Left lung (tissue), 10 donors: Measurements from ENCODE around the gene EDIL3. TPM values are rescaled to one million over a fixed set of nuclear protein-coding genes. Genes with fewer than 3 reads are reported as not detected.

Experiments
- ATAC-seq: fragments of 200-7000 bp; cut with Tn5 transposase; one replicate; pipeline ENCODE4 v1.9.1; 2020; ENCODE audit warnings: moderate library complexity
- DNase-seq, 4 donors: peaks; one replicate each; pipeline ENCODE4 v3.0.0-alpha.2; 2013 to 2020
- H3K27ac ChIP-seq, 2 donors: fragments of 200-600 bp; sonication (generic) in 1 of 2; one replicate each; pipeline versions ENCODE4 v1.5.0 to v1.8.0; 2020 to 2021
- H3K27me3 ChIP-seq, 2 donors: fragments of 200-600 bp; sonication (generic) in 1 of 2; one replicate each; pipeline versions ENCODE4 v1.5.0 to v1.8.0; 2020 to 2021
- H3K36me3 ChIP-seq, 2 donors: fragments of 200-600 bp; sonication (generic) in 1 of 2; one replicate each; pipeline versions ENCODE4 v1.5.0 to v1.8.0; 2020 to 2021
- H3K4me1 ChIP-seq, 2 donors: fragments of 200-600 bp; one replicate each; pipeline ENCODE4 v1.8.0; 2021
- H3K4me3 ChIP-seq, 2 donors: fragments of 200-600 bp; sonication (generic) in 1 of 2; one replicate each; pipeline versions ENCODE4 v1.5.0 to v1.8.0; 2020 to 2021; ENCODE audit warnings: mild to moderate bottlenecking in 1 of 2
- H3K9me3 ChIP-seq, 2 donors: fragments of 200-600 bp; sonication (generic) in 1 of 2; one replicate each; pipeline versions ENCODE4 v1.5.0 to v1.8.0; 2020 to 2021
- CTCF ChIP-seq, 2 donors: fragments of 200-600 bp; sonication (generic) in 1 of 2; IDR thresholded peaks; one replicate each; pipeline versions ENCODE4 v1.5.0 to v1.8.0; 2021; ENCODE audit warnings: antibody characterized with exemption in 2 of 2
- intact Hi-C, 2 donors: fragments of 100-400 bp; cut with DNase I; formaldehyde crosslinking; loops; one replicate each; pipeline versions ENCODE4 v1.11.2 to v1.14.2; 2022
- polyA plus RNA-seq, 6 donors: library from polyadenylated mRNA; unstranded; fragments of 120-200 nt; gene quantifications; one replicate each; pipeline ENCODE4 v1.2.1, GENCODE V29; 2013; ENCODE audit not compliant: insufficient read length in 6 of 6
- total RNA-seq, 2 donors: library from RNA; stranded (reverse); fragmentation: NEBNext Ultra II Directional; extraction: Animal tissue kit (Norgen Biotek cat#: 25700); gene quantifications; one replicate each; pipeline ENCODE4 v1.2.1, GENCODE V29; 2021
- donor health status: DM: no; HTN: yes; CAD: no.
- donor health status: DM: no; HTN: no; CAD: no.

Gene EDIL3
- total and polyA plus RNA-seq, 8 donors = 20.6 to 59.9 (median 42.3) TPM

GRCh38 chr5:84286662-84287061, 98.0 kb downstream of the EDIL3 start:
- ATAC-seq (no peak), DNase-seq (no peak)
- no peaks in the 10 kb centered on the region for H3K27me3 ChIP-seq
- H3K36me3 ChIP-seq = no peaks in the 10 kb centered on the region
- H3K9me3 ChIP-seq = no peaks in the 10 kb centered on the region
- no peak overlapping the region for H3K27ac ChIP-seq
- intact Hi-C loops = no loop called here
- TF ChIP-seq CTCF (IDR thresholded peaks at IDR 0.05) = no peak
- H3K4me3 ChIP-seq = no peak overlapping the region
- no peaks in the 10 kb centered on the region for H3K4me1 ChIP-seq

- Histone ChIP-seq H3K4me1 (no peaks in the 10 kb centered on the region), H3K36me3 (no peaks in the 10 kb centered on the region), H3K27me3 (no peaks in the 10 kb centered on the region), H3K27ac (no peak overlapping the region), H3K4me3 (no peak overlapping the region), H3K9me3 (no peaks in the 10 kb centered on the region)
- ATAC-seq = no peak
- no peak for DNase-seq
- TF ChIP-seq CTCF (IDR thresholded peaks at IDR 0.05) = no peak
- intact Hi-C loops = no loop called here
Observed at GRCh38 chr5:84285641-84286637, 98.7 kb downstream of the EDIL3 start.

GRCh38 chr5:84281383-84281782, 103.3 kb downstream of the EDIL3 start:
- ATAC-seq (no peak), DNase-seq (no peak)
- Histone ChIP-seq H3K9me3 (no peaks in the 10 kb centered on the region), H3K4me3 (no peak overlapping the region), H3K27ac (no peak overlapping the region), H3K4me1 (no peaks in the 10 kb centered on the region), H3K36me3 (no peaks in the 10 kb centered on the region), H3K27me3 (no peaks in the 10 kb centered on the region)
- TF ChIP-seq CTCF (IDR thresholded peaks at IDR 0.05) = no peak
- intact Hi-C loops = no loop called here

- H3K4me1 ChIP-seq = no peaks in the 10 kb centered on the region
- intact Hi-C loops = no loop called here
Observed at GRCh38 chr5:84279234-84279633, 105.4 kb downstream of the EDIL3 start.

More at GRCh38 chr5:84279234-84279633, 105.4 kb downstream of the EDIL3 start:
- TF ChIP-seq CTCF (IDR thresholded peaks at IDR 0.05) = no peak
- Histone ChIP-seq H3K27ac (no peak overlapping the region), H3K4me3 (no peak overlapping the region), H3K27me3 (no peaks in the 10 kb centered on the region), H3K9me3 (no peaks in the 10 kb centered on the region), H3K36me3 (no peaks in the 10 kb centered on the region)
- DNase-seq (no peak), ATAC-seq (no peak)
